ENCODE data around the gene OR10A6. TPM values are rescaled to one million over a fixed set of nuclear protein-coding genes. Genes with fewer than 3 reads are reported as not detected.

The OR10A6 gene
- polyA plus RNA-seq, 1 donor (not counting 4 experiments of a cell fraction or from before 2014, with no cell fraction given), result 0.26 TPM

DNA sequence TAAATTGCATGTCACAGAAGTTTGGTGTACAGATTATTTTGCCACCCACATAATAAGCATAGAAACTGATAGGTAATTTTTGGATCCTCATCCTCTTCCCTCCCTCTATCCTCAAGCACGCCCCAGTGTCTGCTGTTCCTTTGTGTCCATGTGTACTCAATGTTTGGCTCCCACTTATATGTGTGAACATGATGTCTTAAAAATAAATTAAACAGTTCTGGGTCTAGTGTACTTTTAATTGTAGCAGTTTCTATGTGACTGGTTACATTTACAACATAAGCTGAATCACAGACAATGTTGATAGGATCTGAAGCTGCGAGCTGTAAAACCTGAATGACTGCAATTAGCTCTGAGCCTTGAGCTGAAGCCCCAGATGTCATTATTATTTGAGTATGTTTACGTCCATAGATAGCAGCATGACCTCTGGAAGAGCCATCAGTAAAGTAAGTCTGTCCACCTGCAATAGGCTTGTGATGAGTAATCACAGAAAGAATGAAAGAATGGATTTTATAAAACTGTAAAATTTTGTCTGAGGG, 29.7 kb downstream of the OR10A6 start:
- dilution Hi-C loops (cut with MboI; ENCODE audit: extremely low pct_ligation_motif_present, low sequenced_read_pairs), result no loop called here
- DNase-seq (ENCODE audit: low read depth, low spot score) (no peak), FAIRE-seq (no peak)
- Histone ChIP-seq H3K4me1 (ENCODE audit: control insufficient read depth, extremely low read depth, insufficient read depth, low read length) (peaks cover 19% of the 10 kb centered on the region), H3K9me3 (ENCODE audit: control insufficient read depth, low read depth, low read length) (no peaks in the 10 kb centered on the region), H3K9ac (ENCODE audit: control insufficient read depth, extremely low read depth, insufficient read depth, low read length) (no peak overlapping the region), H3K4me2 (ENCODE audit: control insufficient read depth, extremely low read depth, insufficient read depth, low read depth, low read length) (no peak overlapping the region), H3K79me2 (ENCODE audit: control insufficient read depth, insufficient read depth, low read length) (peaks cover 8% of the 10 kb centered on the region), H3K4me3 (ENCODE audit: control insufficient read depth in 2 of 3, extremely low read depth in 1 of 3, insufficient read depth in 2 of 3, low read depth in 1 of 3, low read length in 3 of 3) (no peak overlapping the region), H3K27me3 (ENCODE audit: control insufficient read depth, extremely low read depth, insufficient read depth, low read length) (no peaks in the 10 kb centered on the region), H3K9me1 (ENCODE audit: control insufficient read depth, extremely low read depth, insufficient read depth, low read length) (no peaks in the 10 kb centered on the region), H3K36me3 (ENCODE audit: control insufficient read depth in 2 of 2, extremely low read depth in 1 of 2, insufficient read depth in 2 of 2, low read length in 2 of 2) (peaks cover 3 to 4% of the 10 kb centered on the region in 2 experiments), H4K20me1 (ENCODE audit: control insufficient read depth, extremely low read depth, insufficient read depth, low read length) (no peaks in the 10 kb centered on the region), H2AFZ (ENCODE audit: control insufficient read depth, low read length) (no peak overlapping the region), H3K27ac (ENCODE audit: control insufficient read depth, insufficient read depth, low read length) (no peak overlapping the region)
- TF ChIP-seq CTCF (optimal IDR thresholded peaks at IDR 0.05 in 1 of 3, IDR thresholded peaks at IDR 0.05 in 1 of 3, conservative IDR thresholded peaks at IDR 0.05 in 1 of 3; ENCODE audit: extremely low read depth in 1 of 3, insufficient read depth in 2 of 3, low read length in 3 of 3) (no peak), EZH2 (IDR thresholded peaks at IDR 0.05; ENCODE audit: low read length) (no peak)

- no peak overlapping the region for H3K4me2 ChIP-seq (ENCODE audit: control insufficient read depth, extremely low read depth, insufficient read depth, low read depth, low read length)
- no peak overlapping the region for H3K27ac ChIP-seq (ENCODE audit: control insufficient read depth, insufficient read depth, low read length)
- dilution Hi-C loops (cut with MboI; ENCODE audit: extremely low pct_ligation_motif_present, low sequenced_read_pairs), result no loop called here
- H4K20me1 ChIP-seq (ENCODE audit: control insufficient read depth, extremely low read depth, insufficient read depth, low read length), result no peaks in the 10 kb centered on the region
- H3K9me3 ChIP-seq (ENCODE audit: control insufficient read depth, low read depth, low read length), result no peaks in the 10 kb centered on the region
- no peak for TF ChIP-seq EZH2 (IDR thresholded peaks at IDR 0.05; ENCODE audit: low read length)
- no peak for TF ChIP-seq CTCF (optimal IDR thresholded peaks at IDR 0.05 in 1 of 3, IDR thresholded peaks at IDR 0.05 in 1 of 3, conservative IDR thresholded peaks at IDR 0.05 in 1 of 3; ENCODE audit: extremely low read depth in 1 of 3, insufficient read depth in 2 of 3, low read length in 3 of 3)
- no peaks in the 10 kb centered on the region for H3K27me3 ChIP-seq (ENCODE audit: control insufficient read depth, extremely low read depth, insufficient read depth, low read length)
- H3K79me2 ChIP-seq (ENCODE audit: control insufficient read depth, insufficient read depth, low read length), result peaks cover 8% of the 10 kb centered on the region
- no peak overlapping the region for H2AFZ ChIP-seq (ENCODE audit: control insufficient read depth, low read length)
- H3K4me1 ChIP-seq (ENCODE audit: control insufficient read depth, extremely low read depth, insufficient read depth, low read length), result peaks cover 14% of the 10 kb centered on the region
- no peak for DNase-seq (ENCODE audit: low read depth, low spot score)
- H3K4me3 ChIP-seq (ENCODE audit: control insufficient read depth in 2 of 3, extremely low read depth in 1 of 3, insufficient read depth in 2 of 3, low read depth in 1 of 3, low read length in 3 of 3), result no peak overlapping the region
- H3K36me3 ChIP-seq (ENCODE audit: control insufficient read depth in 2 of 2, extremely low read depth in 1 of 2, insufficient read depth in 2 of 2, low read length in 2 of 2), result peaks cover 3 to 4% of the 10 kb centered on the region in 2 experiments
- no peaks in the 10 kb centered on the region for H3K9me1 ChIP-seq (ENCODE audit: control insufficient read depth, extremely low read depth, insufficient read depth, low read length)
- H3K9ac ChIP-seq (ENCODE audit: control insufficient read depth, extremely low read depth, insufficient read depth, low read length), result no peak overlapping the region
- FAIRE-seq, result no peak
Observed at GRCh38 chr11:7900686-7901085, 30.4 kb downstream of the OR10A6 start.
